Measurements from ENCODE around the gene BBOX1.

Gene BBOX1

GRCh38 chr11:27094120-27094519 lies 53.5 kb downstream of the BBOX1 start:
- DNase-seq (ENCODE audit: insufficient read length, low spot score) (no peak), FAIRE-seq (no peak)
- TF ChIP-seq POLR2A (IDR thresholded peaks at IDR 0.05; ENCODE audit: low read depth, low read length) (no peak), POU2F2 (IDR thresholded peaks at IDR 0.05; ENCODE audit: low read depth, low read length) (no peak), POLR2AphosphoS5 (IDR thresholded peaks at IDR 0.05; ENCODE audit: low read depth, low read length) (no peak), SPI1 (IDR thresholded peaks at IDR 0.05; ENCODE audit: low read depth, low read length) (no peak), TAF1 (IDR thresholded peaks at IDR 0.05; ENCODE audit: low read depth, low read length) (no peak), PAX5 (IDR thresholded peaks at IDR 0.05; ENCODE audit: insufficient read depth, low read length, severe bottlenecking) (no peak)

GRCh38 chr11:27095059-27095458 lies 54.4 kb downstream of the BBOX1 start:
- FAIRE-seq (no peak), DNase-seq (ENCODE audit: insufficient read length, low spot score) (no peak)

GRCh38 chr11:27095887-27096286 lies 55.3 kb downstream of the BBOX1 start:
- DNase-seq (ENCODE audit: insufficient read length, low spot score) = no peak
- no peak for FAIRE-seq
- TF ChIP-seq POLR2AphosphoS5 (IDR thresholded peaks at IDR 0.05; ENCODE audit: low read depth, low read length) (no peak), PAX5 (IDR thresholded peaks at IDR 0.05; ENCODE audit: insufficient read depth, low read length, severe bottlenecking) (no peak), TAF1 (IDR thresholded peaks at IDR 0.05; ENCODE audit: low read depth, low read length) (no peak), SPI1 (IDR thresholded peaks at IDR 0.05; ENCODE audit: low read depth, low read length) (no peak), POLR2A (IDR thresholded peaks at IDR 0.05; ENCODE audit: low read depth, low read length) (no peak), POU2F2 (IDR thresholded peaks at IDR 0.05; ENCODE audit: low read depth, low read length) (no peak)

More at GRCh38 chr11:27095059-27095458, 54.4 kb downstream of the BBOX1 start:
- TF ChIP-seq POLR2A (IDR thresholded peaks at IDR 0.05; ENCODE audit: low read depth, low read length) = no peak
- no peak for TF ChIP-seq TAF1 (IDR thresholded peaks at IDR 0.05; ENCODE audit: low read depth, low read length)
- no peak for TF ChIP-seq PAX5 (IDR thresholded peaks at IDR 0.05; ENCODE audit: insufficient read depth, low read length, severe bottlenecking)
- TF ChIP-seq SPI1 (IDR thresholded peaks at IDR 0.05; ENCODE audit: low read depth, low read length) = no peak
- TF ChIP-seq POU2F2 (IDR thresholded peaks at IDR 0.05; ENCODE audit: low read depth, low read length) = no peak
- no peak for TF ChIP-seq POLR2AphosphoS5 (IDR thresholded peaks at IDR 0.05; ENCODE audit: low read depth, low read length)

- FAIRE-seq (no peak), DNase-seq (ENCODE audit: insufficient read length, low spot score) (no peak)
- no peak for TF ChIP-seq PAX5 (IDR thresholded peaks at IDR 0.05; ENCODE audit: insufficient read depth, low read length, severe bottlenecking)
- no peak for TF ChIP-seq POLR2AphosphoS5 (IDR thresholded peaks at IDR 0.05; ENCODE audit: low read depth, low read length)
- TF ChIP-seq SPI1 (IDR thresholded peaks at IDR 0.05; ENCODE audit: low read depth, low read length) = no peak
- TF ChIP-seq TAF1 (IDR thresholded peaks at IDR 0.05; ENCODE audit: low read depth, low read length) = no peak
- no peak for TF ChIP-seq POU2F2 (IDR thresholded peaks at IDR 0.05; ENCODE audit: low read depth, low read length)
- no peak for TF ChIP-seq POLR2A (IDR thresholded peaks at IDR 0.05; ENCODE audit: low read depth, low read length)
These were observed 56.9 kb downstream of the BBOX1 start for GRCh38 chr11:27097551-27097950.

GRCh38 chr11:27100534-27100933 lies 59.9 kb downstream of the BBOX1 start:
- no peak for TF ChIP-seq SPI1 (IDR thresholded peaks at IDR 0.05; ENCODE audit: low read depth, low read length)
- TF ChIP-seq POLR2AphosphoS5 (IDR thresholded peaks at IDR 0.05; ENCODE audit: low read depth, low read length) = no peak
- no peak for TF ChIP-seq TAF1 (IDR thresholded peaks at IDR 0.05; ENCODE audit: low read depth, low read length)
- TF ChIP-seq PAX5 (IDR thresholded peaks at IDR 0.05; ENCODE audit: insufficient read depth, low read length, severe bottlenecking) = no peak
- TF ChIP-seq POLR2A (IDR thresholded peaks at IDR 0.05; ENCODE audit: low read depth, low read length) = no peak
- TF ChIP-seq POU2F2 (IDR thresholded peaks at IDR 0.05; ENCODE audit: low read depth, low read length) = no peak
- DNase-seq (ENCODE audit: insufficient read length, low spot score) (no peak), FAIRE-seq (no peak)

- TF ChIP-seq SPI1 (IDR thresholded peaks at IDR 0.05; ENCODE audit: low read depth, low read length) = no peak
- TF ChIP-seq PAX5 (IDR thresholded peaks at IDR 0.05; ENCODE audit: insufficient read depth, low read length, severe bottlenecking) = no peak
- no peak for TF ChIP-seq POLR2A (IDR thresholded peaks at IDR 0.05; ENCODE audit: low read depth, low read length)
- no peak for TF ChIP-seq POLR2AphosphoS5 (IDR thresholded peaks at IDR 0.05; ENCODE audit: low read depth, low read length)
- no peak for TF ChIP-seq POU2F2 (IDR thresholded peaks at IDR 0.05; ENCODE audit: low read depth, low read length)
- no peak for TF ChIP-seq TAF1 (IDR thresholded peaks at IDR 0.05; ENCODE audit: low read depth, low read length)
- no peak for FAIRE-seq
- no peak for DNase-seq (ENCODE audit: insufficient read length, low spot score)
These were observed 66.9 kb downstream of the BBOX1 start for GRCh38 chr11:27107548-27107947.

- TF ChIP-seq PAX5 (IDR thresholded peaks at IDR 0.05; ENCODE audit: insufficient read depth, low read length, severe bottlenecking) = no peak
- TF ChIP-seq SPI1 (IDR thresholded peaks at IDR 0.05; ENCODE audit: low read depth, low read length) = no peak
- TF ChIP-seq POLR2AphosphoS5 (IDR thresholded peaks at IDR 0.05; ENCODE audit: low read depth, low read length) = no peak
- no peak for TF ChIP-seq POU2F2 (IDR thresholded peaks at IDR 0.05; ENCODE audit: low read depth, low read length)
- no peak for TF ChIP-seq POLR2A (IDR thresholded peaks at IDR 0.05; ENCODE audit: low read depth, low read length)
- no peak for TF ChIP-seq TAF1 (IDR thresholded peaks at IDR 0.05; ENCODE audit: low read depth, low read length)
- FAIRE-seq (no peak), DNase-seq (ENCODE audit: insufficient read length, low spot score) (no peak)
These were observed 68.2 kb downstream of the BBOX1 start for GRCh38 chr11:27108809-27109208.

GRCh38 chr11:27111896-27112295 lies 71.3 kb downstream of the BBOX1 start:
- no peak for FAIRE-seq
- no peak for TF ChIP-seq POLR2A (IDR thresholded peaks at IDR 0.05; ENCODE audit: low read depth, low read length)
- no peak for TF ChIP-seq TAF1 (IDR thresholded peaks at IDR 0.05; ENCODE audit: low read depth, low read length)
- TF ChIP-seq SPI1 (IDR thresholded peaks at IDR 0.05; ENCODE audit: low read depth, low read length) = no peak
- TF ChIP-seq POLR2AphosphoS5 (IDR thresholded peaks at IDR 0.05; ENCODE audit: low read depth, low read length) = no peak
- TF ChIP-seq POU2F2 (IDR thresholded peaks at IDR 0.05; ENCODE audit: low read depth, low read length) = no peak
- TF ChIP-seq PAX5 (IDR thresholded peaks at IDR 0.05; ENCODE audit: insufficient read depth, low read length, severe bottlenecking) = no peak
- DNase-seq (ENCODE audit: insufficient read length, low spot score) = no peak

GRCh38 chr11:27112946-27113345 lies 72.3 kb downstream of the BBOX1 start:
- FAIRE-seq (no peak), DNase-seq (ENCODE audit: insufficient read length, low spot score) (no peak)

More at GRCh38 chr11:27112946-27113345, 72.3 kb downstream of the BBOX1 start:
- TF ChIP-seq PAX5 (IDR thresholded peaks at IDR 0.05; ENCODE audit: insufficient read depth, low read length, severe bottlenecking) (no peak), POU2F2 (IDR thresholded peaks at IDR 0.05; ENCODE audit: low read depth, low read length) (no peak), SPI1 (IDR thresholded peaks at IDR 0.05; ENCODE audit: low read depth, low read length) (no peak), POLR2AphosphoS5 (IDR thresholded peaks at IDR 0.05; ENCODE audit: low read depth, low read length) (no peak), POLR2A (IDR thresholded peaks at IDR 0.05; ENCODE audit: low read depth, low read length) (no peak), TAF1 (IDR thresholded peaks at IDR 0.05; ENCODE audit: low read depth, low read length) (no peak)
